K562 (cell line): ENCODE data around the gene SAMD4A. TPM values are rescaled to one million over a fixed set of nuclear protein-coding genes. Genes with fewer than 3 reads are reported as not detected.
"Not testable (repeated sequence)": the region's sequence is repeated elsewhere in the genome, so short reads cannot be mapped to it uniquely, and the experiment has no call there.

ENCODE experiments used
- ATAC-seq: fragments of 200-7000 bp; cut with Tn5 transposase; 3 replicates; pipeline ENCODE4 v1.9.1; 2020; ENCODE audit warnings: moderate library complexity
- BruUV-seq: library from RNA; stranded (reverse); fragments of 400-500 nt; replicated peaks from 2 replicates; lab custom pipeline; 2021; lab: Mats Ljungman, UMichigan
- CTCF ChIA-PET: fragments of 300-600 bp; formaldehyde crosslinking; extraction: SDS; loops from one replicate; lab custom pipeline; 2021; ENCODE audit warnings: low intra/inter-chr PET ratio; lab: Yijun Ruan, JAX
- POLR2A ChIA-PET: fragments of 300-600, 350-650 bp; sonication (Branson Sonifier 250); formaldehyde crosslinking; extraction: SDS; loops from one replicate; lab custom pipeline; 2021; ENCODE audit warnings: antibody characterized with exemption, inconsistent platforms; lab: Yijun Ruan, JAX
- DNase-seq, 4 experiments: peaks; one replicate each; pipeline versions ENCODE4 v3.0.0 to v3.0.0-alpha.2; 2011 to 2018; ENCODE audit warnings: low spot score in 3 of 4, mixed read lengths in 3 of 4; ENCODE audit errors: extremely low read depth in 1 of 4
- FAIRE-seq: peaks from 2 replicates; lab custom pipeline; 2011; peaks lifted over from hg19 to GRCh38; lab: Jason Lieb, UNC
- H2AFZ ChIP-seq: 2 replicates; pipeline ENCODE4 v1.6.0; 2011; ENCODE audit warnings: low read depth, low read length, control low read depth, inconsistent platforms
- H3K27ac ChIP-seq: fragments of 200-600 bp; 3 replicates; pipeline ENCODE4 v1.8.0; 2011; ENCODE audit warnings: low read depth, mild to moderate bottlenecking, control low read depth, inconsistent platforms, low read length, moderate library complexity, mixed read lengths; ENCODE audit errors: extremely low read depth
- H3K27me3 ChIP-seq, 2 experiments: fragments of 300-600 bp in 1 of 2; 2 replicates in 1 of 2; 3 replicates in 1 of 2; pipeline versions ENCODE4 v1.6.0 to v1.8.0; 2011; ENCODE audit warnings: inconsistent platforms in 2 of 2, low read length in 2 of 2, mild to moderate bottlenecking in 1 of 2, mixed read lengths in 1 of 2, moderate library complexity in 1 of 2; ENCODE audit not compliant: control insufficient read depth in 2 of 2, insufficient read depth in 2 of 2
- H3K36me3 ChIP-seq: fragments of 300-600 bp; 3 replicates; pipeline ENCODE4 v1.8.0; 2011; ENCODE audit warnings: mild to moderate bottlenecking, low read length, inconsistent platforms; ENCODE audit not compliant: control insufficient read depth, insufficient read depth
- H3K4me1 ChIP-seq, 2 experiments: fragments of 200-600 bp in 1 of 2; replicated peaks in 1 of 2; 2 replicates in 1 of 2; 3 replicates in 1 of 2; pipeline versions ENCODE4 v1.5.1 to v1.8.0; 2011; ENCODE audit warnings: inconsistent platforms in 2 of 2, low read length in 2 of 2, mild to moderate bottlenecking in 1 of 2, mixed read lengths in 1 of 2, moderate library complexity in 1 of 2; ENCODE audit not compliant: control insufficient read depth in 2 of 2, insufficient read depth in 2 of 2
- H3K4me2 ChIP-seq: 2 replicates; pipeline ENCODE4 v1.6.1; 2011; ENCODE audit warnings: low read length, control low read depth, inconsistent platforms, mixed read lengths; ENCODE audit not compliant: insufficient read depth
- H3K4me3 ChIP-seq: fragments of 200-600 bp; sonication (generic), shearing (Covaris generic); 2 replicates; pipeline ENCODE4 v1.5.1; 2016; ENCODE audit warnings: control low read depth, inconsistent platforms
- H3K79me2 ChIP-seq: fragments of 200-600 bp; 3 replicates; pipeline ENCODE4 v1.8.0; 2011; ENCODE audit warnings: low read length, inconsistent platforms; ENCODE audit not compliant: control insufficient read depth, insufficient read depth
- H3K9ac ChIP-seq, 2 experiments: 2 replicates each; pipeline versions ENCODE4 v1.6.0 to v1.6.1; 2011; ENCODE audit warnings: low read depth in 2 of 2, low read length in 2 of 2, control low read depth in 1 of 2, inconsistent platforms in 1 of 2, mild to moderate bottlenecking in 1 of 2, mixed read lengths in 1 of 2; ENCODE audit not compliant: insufficient read depth in 1 of 2
- H3K9me1 ChIP-seq: one replicate; pipeline ENCODE4 v1.6.0; 2011; ENCODE audit warnings: inconsistent platforms, mild to moderate bottlenecking, low read length, moderate library complexity; ENCODE audit not compliant: control insufficient read depth, insufficient read depth
- H3K9me3 ChIP-seq: replicated peaks from 2 replicates; pipeline ENCODE4 v1.5.1; 2011; ENCODE audit warnings: low read depth, low read length, inconsistent platforms; ENCODE audit not compliant: control insufficient read depth, insufficient read depth
- H4K20me1 ChIP-seq: replicated peaks from 2 replicates; pipeline ENCODE4 v1.6.1; 2011; ENCODE audit warnings: low read length, inconsistent platforms, mixed read lengths; ENCODE audit not compliant: control insufficient read depth, insufficient read depth
- ARID3B ChIP-seq: fragments of 250-450 bp; sonication (Bioruptor Pico); IDR thresholded peaks from 2 replicates; pipeline ENCODE4 v1.4.0; 2020; ENCODE audit warnings: borderline replicate concordance
- BCOR ChIP-seq: fragments of 450-650 bp; IDR thresholded peaks from 2 replicates; pipeline ENCODE4 v1.6.1; 2016
- RFX1 ChIP-seq: fragments of 450-650 bp; IDR thresholded peaks from 2 replicates; pipeline ENCODE4 v1.6.1; 2016; ENCODE audit warnings: mild to moderate bottlenecking, moderate library complexity
- ZNF146 ChIP-seq: IDR thresholded peaks from one replicate; pipeline ENCODE4 v1.6.1; 2018; ENCODE audit warnings: missing compliant biosample characterization; ENCODE audit not compliant: unreplicated experiment
- WGBS: fragments of 100-300 bp; shearing (Covaris generic); methylation state at CpG from one replicate; pipeline ENCODE4 v1.1.6; 2016; ENCODE audit warnings: low coverage, mixed read lengths; ENCODE audit not compliant: insufficient coverage; ENCODE audit errors: missing lambda C conversion rate; 5-methylcytosine and 5-hydroxymethylcytosine counted together
- in situ Hi-C: fragments of 300-500 bp; cut with MboI; formaldehyde crosslinking; loops from 4 replicates; pipeline ENCODE4 v1.15.0; 2018; ENCODE audit warnings: inconsistent platforms, mixed read lengths
- intact Hi-C: fragments of 100-400 bp; cut with micrococcal nuclease; formaldehyde crosslinking; loops from 2 replicates; pipeline ENCODE4 v1.14.2; 2022
- polyA plus RNA-seq, 8 experiments: library from polyadenylated mRNA; depleted of rRNA in 4 of 8; stranded (reverse) in 5 of 8; unstranded in 3 of 8; fragments of >200 nt; fragmentation: Nextera tagmentation in 2 of 8; fragmentation: Illumina TruSeq in 1 of 8; extraction: Ambion mirVana in 2 of 8; extraction: Trizol in 1 of 8; gene quantifications; 2 replicates each; pipeline versions ENCODE4 v1.2.1 to v1.2.3, GENCODE V29; 2011 to 2014; ENCODE audit warnings: inconsistent platforms in 1 of 8, missing spikeins in 1 of 8
- total RNA-seq, 7 experiments: library from RNA; depleted of rRNA in 6 of 7; stranded (reverse); fragments of >200 nt in 6 of 7; fragmentation: Illumina TruSeq in 2 of 7; extraction: Trizol in 2 of 7; gene quantifications; 2 replicates each; pipeline versions ENCODE4 v1.2.1 to v1.2.3, GENCODE V29; 2011 to 2021; ENCODE audit warnings: low replicate concordance in 1 of 7

The SAMD4A gene
- total and polyA plus RNA-seq, 9 of the 15 experiments (the other 6 are each of a cell fraction or from before 2014, with no cell fraction given), result 0.66 to 6.8 (median 3.3) TPM

- ATAC-seq, H3K27ac ChIP-seq, FAIRE-seq, H3K27me3 ChIP-seq, H3K36me3 ChIP-seq, BruUV-seq, H3K4me3 ChIP-seq, POLR2A ChIA-PET, H3K9me3 ChIP-seq, H3K4me1 ChIP-seq, H3K79me2 ChIP-seq, H3K9ac ChIP-seq, H3K9me1 ChIP-seq, intact Hi-C loops, DNase-seq, CTCF ChIA-PET, H3K4me2 ChIP-seq, H4K20me1 ChIP-seq, H2AFZ ChIP-seq: not testable (repeated sequence)
- TF ChIP-seq ZNF146 (CRISPR knock-in tag) (peak; percentile 80), BCOR (peak; percentile 47; the same call in 1 of the 2 replicates)
- 33% methylated on average over 2 of the region's 2 CpGs for WGBS
- in situ Hi-C loops, result loop anchor here (10.0 kb wide), 1 partner anchor 247 kb away; no protein-coding TSS in a partner anchor
Measured at GRCh38 chr14:54801482-54801881, 234.6 kb downstream of the SAMD4A start.

GRCh38 chr14:54803396-54803795 is 236.5 kb downstream of the SAMD4A start:
- Histone ChIP-seq H3K79me2 (no peaks in the 10 kb centered on the region), H3K9ac (no peak overlapping the region), H3K9me3 (no peaks in the 10 kb centered on the region), H3K9me1 (no peaks in the 10 kb centered on the region), H3K4me3 (no peak overlapping the region), H3K4me2 (no peak overlapping the region), H2AFZ (no peak overlapping the region), H3K27ac (no peak overlapping the region), H3K4me1 (peaks cover 0 to 3% of the 10 kb centered on the region in 2 experiments; a peak in 3 of 5 replicates), H3K36me3 (no peaks in the 10 kb centered on the region), H4K20me1 (no peaks in the 10 kb centered on the region), H3K27me3 (peaks cover 0 to 8% of the 10 kb centered on the region in 2 experiments; a peak in 2 of 5 replicates)
- no peak for ATAC-seq
- intact Hi-C loops (no loop called here), in situ Hi-C loops (loop anchor here (10.0 kb wide), 1 partner anchor 249 kb away; no protein-coding TSS in a partner anchor)
- BruUV-seq, result no TSS peak
- WGBS, result 19% methylated on average over 7 of the region's 7 CpGs
- no peak for DNase-seq
- ChIA-PET POLR2A (interaction anchor here (1.3 kb wide), 1 partner anchor 15 kb away, joined by 3 read pairs; no protein-coding TSS in a partner anchor), CTCF (no interaction called here)
- no peak for FAIRE-seq
- TF ChIP-seq ARID3B (CRISPR knock-in tag) (no peak), RFX1 (peak; percentile 70)
